Gastrocnemius medialis (tissue), 4 donors: Measurements from ENCODE around the gene KCNIP1.

Experiments used
- POLR2A ChIP-seq, 2 donors: fragments of 450-650 bp; IDR thresholded peaks; one replicate each; pipeline ENCODE4 v1.6.1; 2017; ENCODE audit warnings: antibody characterized with exemption in 2 of 2, mild to moderate bottlenecking in 2 of 2, moderate library complexity in 2 of 2
- TF ChIP-seq, protein P1 (sequence below), 5 experiments: fragments of 450-650 bp in 3 of 5; fragments of 200-600 bp in 2 of 5; sonication (generic) in 2 of 5; IDR thresholded peaks in 4 of 5; conservative IDR thresholded peaks in 1 of 5; 1 replicate in 4 of 5; 2 replicates in 1 of 5; pipeline ENCODE4 v1.5.1; 2016 to 2019; ENCODE audit warnings: antibody characterized with exemption in 5 of 5, mild to moderate bottlenecking in 3 of 5, moderate library complexity in 3 of 5

DNA sequence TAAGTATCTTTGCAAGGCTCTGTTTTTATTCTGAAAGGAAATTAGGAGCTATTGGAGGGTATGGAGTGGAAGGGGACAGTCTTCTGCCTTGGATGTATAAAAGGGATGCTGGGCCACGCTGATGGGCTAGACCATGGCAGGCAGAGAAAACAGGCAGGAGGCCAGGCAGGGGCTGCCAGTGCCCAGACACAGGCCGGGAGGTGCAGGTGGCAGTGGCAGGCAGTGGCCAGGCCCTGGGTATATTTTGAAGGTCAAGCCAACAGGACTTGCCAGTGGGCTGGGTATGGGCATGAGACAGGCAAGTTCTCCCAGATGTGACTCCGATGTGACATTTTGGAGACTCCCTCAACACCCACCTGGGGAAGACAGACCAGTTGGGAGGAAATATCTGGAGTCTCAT, 131.9 kb downstream of the KCNIP1 start:
- TF ChIP-seq, protein P1, sequence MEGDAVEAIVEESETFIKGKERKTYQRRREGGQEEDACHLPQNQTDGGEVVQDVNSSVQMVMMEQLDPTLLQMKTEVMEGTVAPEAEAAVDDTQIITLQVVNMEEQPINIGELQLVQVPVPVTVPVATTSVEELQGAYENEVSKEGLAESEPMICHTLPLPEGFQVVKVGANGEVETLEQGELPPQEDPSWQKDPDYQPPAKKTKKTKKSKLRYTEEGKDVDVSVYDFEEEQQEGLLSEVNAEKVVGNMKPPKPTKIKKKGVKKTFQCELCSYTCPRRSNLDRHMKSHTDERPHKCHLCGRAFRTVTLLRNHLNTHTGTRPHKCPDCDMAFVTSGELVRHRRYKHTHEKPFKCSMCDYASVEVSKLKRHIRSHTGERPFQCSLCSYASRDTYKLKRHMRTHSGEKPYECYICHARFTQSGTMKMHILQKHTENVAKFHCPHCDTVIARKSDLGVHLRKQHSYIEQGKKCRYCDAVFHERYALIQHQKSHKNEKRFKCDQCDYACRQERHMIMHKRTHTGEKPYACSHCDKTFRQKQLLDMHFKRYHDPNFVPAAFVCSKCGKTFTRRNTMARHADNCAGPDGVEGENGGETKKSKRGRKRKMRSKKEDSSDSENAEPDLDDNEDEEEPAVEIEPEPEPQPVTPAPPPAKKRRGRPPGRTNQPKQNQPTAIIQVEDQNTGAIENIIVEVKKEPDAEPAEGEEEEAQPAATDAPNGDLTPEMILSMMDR (IDR thresholded peaks at IDR 0.05 in 4 of 5, conservative IDR thresholded peaks at IDR 0.05 in 1 of 5), result no peak
- no peak for TF ChIP-seq POLR2A (IDR thresholded peaks at IDR 0.05)
